Neural cell (in vitro differentiated cells): ENCODE data around the gene STKLD1.

Source experiments
- CTCF ChIP-seq: fragments of 450-650 bp; IDR thresholded peaks from 2 replicates; pipeline ENCODE4 v1.5.1; 2014; ENCODE audit warnings: antibody characterized with exemption, mild to moderate bottlenecking, moderate library complexity; ENCODE audit not compliant: poor library complexity, severe bottlenecking
- EZH2 ChIP-seq: fragments of 200-600, 300-800 bp; shearing (Covaris generic), sonication (generic); IDR thresholded peaks from 2 replicates; pipeline ENCODE4 v1.6.1; 2014; ENCODE audit warnings: antibody characterized with exemption, low read length, borderline replicate concordance, mild to moderate bottlenecking; ENCODE audit not compliant: insufficient read depth, poor library complexity, severe bottlenecking
- POLR2AphosphoS5 ChIP-seq: IDR thresholded peaks from 2 replicates; pipeline ENCODE4 v1.6.1; 2012
- TAF1 ChIP-seq: IDR thresholded peaks from 2 replicates; pipeline ENCODE4 v1.6.1; 2012; ENCODE audit warnings: low read depth

- no peak for TF ChIP-seq CTCF
- no peak for TF ChIP-seq EZH2
- TF ChIP-seq POLR2AphosphoS5 = no peak
- TF ChIP-seq TAF1 = no peak
Measured at GRCh38 chr9:133344071-133344470, 32.1 kb upstream of the STKLD1 start.
